Motor neuron (in vitro differentiated cells): ENCODE measurements around the gene STRN4. TPM values are rescaled to one million over a fixed set of nuclear protein-coding genes. Genes with fewer than 3 reads are reported as not detected.
"Not testable (repeated sequence)": the region's sequence is repeated elsewhere in the genome, so short reads cannot be mapped to it uniquely, and the experiment has no call there.

ENCODE experiments used
- ATAC-seq, 8 experiments: fragments of 200-7000 bp; cut with Tn5 transposase; replicated peaks in 6 of 8; 2 replicates each; pipeline ENCODE4 v1.8.0; 2021; ENCODE audit warnings: mild to moderate bottlenecking in 8 of 8, moderate library complexity in 8 of 8
- H3K27ac ChIP-seq, 2 donors: fragments of 250-450 bp; sonication (Bioruptor Pico); 2 replicates each; pipeline ENCODE4 v1.9.0; 2021; ENCODE audit warnings: antibody characterized with exemption in 2 of 2, mild to moderate bottlenecking in 2 of 2, moderate library complexity in 1 of 2
- H3K4me1 ChIP-seq, 2 donors: fragments of 250-450 bp; sonication (Bioruptor Pico); replicated peaks in 1 of 2; 2 replicates each; pipeline ENCODE4 v1.6.1; 2021; ENCODE audit warnings: antibody characterized with exemption in 2 of 2, mild to moderate bottlenecking in 2 of 2, moderate library complexity in 1 of 2
- H3K4me3 ChIP-seq, 5 donors: fragments of 250-450 bp; sonication (Bioruptor Pico); 2 replicates each; pipeline ENCODE4 v1.9.0; 2021; ENCODE audit warnings: antibody characterized with exemption in 5 of 5, mild to moderate bottlenecking in 5 of 5, moderate library complexity in 4 of 5
- WGBS, 10 experiments: fragments of 450-650 bp; shearing (Covaris generic); methylation state at CpG; one replicate each; pipeline ENCODE4 v1.0.0; 2022; 5-methylcytosine and 5-hydroxymethylcytosine counted together
- in situ Hi-C, 9 experiments: fragments of 400-800 bp; cut with MboI; loops; one replicate each; pipeline ENCODE4 v1.15.0; 2021; ENCODE audit warnings: low sequenced_read_pairs in 9 of 9, low pct_unique_long_range_greater_than_20kb in 2 of 9; ENCODE audit not compliant: unreplicated experiment in 9 of 9
- total RNA-seq, 8 experiments: library from RNA; unstranded; fragments of 300-600 nt; gene quantifications; 2 replicates each; pipeline versions ENCODE4 v1.2.3 to v1.2.4, GENCODE V29; 2022

STRN4 gene
- total RNA-seq, 8 experiments from 2014 or later = 37.2 to 94.3 (median 75.1) TPM

- Histone ChIP-seq H3K27ac (no peak overlapping the region), H3K4me3 (no peak overlapping the region), H3K4me1 (no peaks in the 10 kb centered on the region)
- in situ Hi-C loops = loop anchor here in 1 of 9 experiments (25.0 kb wide), 1 partner anchor 222 kb away; no protein-coding TSS in a partner anchor
- peak in 3 of 8 experiments; percentile 19 to 49 (median 38) for ATAC-seq
- WGBS, 10 experiments = 33 to 88% (median 80%) methylated on average over 1 to 7 of the region's 11 CpGs; no CpG with 5 or more reads in 3 of the 10 experiments
These were observed 18.6 kb upstream of the STRN4 start for GRCh38 chr19:46764817-46765291.

GRCh38 chr19:46762245-46762890 is 16.1 kb upstream of the STRN4 start:
- ATAC-seq = peak in 2 of 8 experiments; percentile 6 to 34
- Histone ChIP-seq H3K27ac (no peak overlapping the region), H3K4me1 (no peaks in the 10 kb centered on the region), H3K4me3 (no peak overlapping the region)
- 53 to 88% (median 69%) methylated on average over 2 to 6 of the region's 6 CpGs; no CpG with 5 or more reads in 6 of the 10 experiments for WGBS, 10 experiments
- in situ Hi-C loops = loop anchor here in 1 of 9 experiments (25.0 kb wide), 1 partner anchor 225 kb away; no protein-coding TSS in a partner anchor

- in situ Hi-C loops = loop anchor here in 1 of 9 experiments (25.0 kb wide), 1 partner anchor 226 kb away; no protein-coding TSS in a partner anchor
- Histone ChIP-seq H3K4me1 (no peaks in the 10 kb centered on the region), H3K4me3 (no peak overlapping the region), H3K27ac (no peak overlapping the region)
- 19 to 91% (median 75%) methylated on average over 1 to 5 of the region's 5 CpGs; no CpG with 5 or more reads in 1 of the 10 experiments for WGBS, 10 experiments
- ATAC-seq = no peak
These were observed 15.2 kb upstream of the STRN4 start for GRCh38 chr19:46761418-46761831.

GRCh38 chr19:46760897-46761296 is 14.6 kb upstream of the STRN4 start:
- in situ Hi-C loops = loop anchor here in 1 of 9 experiments (25.0 kb wide), 1 partner anchor 226 kb away; no protein-coding TSS in a partner anchor
- not testable (repeated sequence) for H3K4me1 ChIP-seq, ATAC-seq, H3K27ac ChIP-seq, H3K4me3 ChIP-seq
- WGBS, 10 experiments = 0 to 92% (median 80%) methylated on average over 1 to 2 of the region's 4 CpGs; no CpG with 5 or more reads in 5 of the 10 experiments

- H3K27ac ChIP-seq = no peak overlapping the region
- 63 to 100% (median 98%) methylated on average over 1 to 5 of the region's 5 CpGs; no CpG with 5 or more reads in 3 of the 10 experiments for WGBS, 10 experiments
- ATAC-seq = no peak
- in situ Hi-C loops = loop anchor here in 1 of 9 experiments (25.0 kb wide), 1 partner anchor 227 kb away; no protein-coding TSS in a partner anchor
- no peaks in the 10 kb centered on the region for H3K4me1 ChIP-seq
- no peak overlapping the region for H3K4me3 ChIP-seq
These were observed 14.1 kb upstream of the STRN4 start for GRCh38 chr19:46760363-46760762.

GRCh38 chr19:46759817-46760333 is 13.6 kb upstream of the STRN4 start:
- in situ Hi-C loops = loop anchor here in 3 of 9 experiments (10.0 to 25.0 kb wide), 2 partner anchors 75 to 227 kb away; no protein-coding TSS in a partner anchor

GRCh38 chr19:46759206-46759605 is 13.0 kb upstream of the STRN4 start:
- no peak for ATAC-seq
- 20 to 92% (median 83%) methylated on average over 1 to 6 of the region's 6 CpGs; no CpG with 5 or more reads in 3 of the 10 experiments for WGBS, 10 experiments
- H3K27ac ChIP-seq = no peak overlapping the region

More at GRCh38 chr19:46759817-46760333, 13.6 kb upstream of the STRN4 start:
- WGBS, 10 experiments = 0 to 100% (median 74%) methylated on average over 1 to 4 of the region's 7 CpGs; no CpG with 5 or more reads in 4 of the 10 experiments
- no peaks in the 10 kb centered on the region for H3K4me1 ChIP-seq
- no peak overlapping the region for H3K4me3 ChIP-seq
- H3K27ac ChIP-seq = no peak overlapping the region
- ATAC-seq = peak in 3 of 8 experiments; percentile 85 to 89 (median 89)

GRCh38 chr19:46756544-46756888 is 10.3 kb upstream of the STRN4 start:
- H3K4me1 ChIP-seq = no peaks in the 10 kb centered on the region
- no peak overlapping the region for H3K4me3 ChIP-seq
- no peak for ATAC-seq
- 100% methylated on average over 2 of the region's 30 CpGs; no CpG with 5 or more reads in 9 of the 10 experiments for WGBS, 10 experiments
- in situ Hi-C loops = loop anchor here in 3 of 9 experiments (10.0 to 25.0 kb wide), 2 partner anchors 78 to 231 kb away; no protein-coding TSS in a partner anchor
- H3K27ac ChIP-seq = no peak overlapping the region

More at GRCh38 chr19:46759206-46759605, 13.0 kb upstream of the STRN4 start:
- no peak overlapping the region for H3K4me3 ChIP-seq
- no peaks in the 10 kb centered on the region for H3K4me1 ChIP-seq
- in situ Hi-C loops = loop anchor here in 3 of 9 experiments (10.0 to 25.0 kb wide), 2 partner anchors 76 to 228 kb away; no protein-coding TSS in a partner anchor

GRCh38 chr19:46755853-46756543 is 9.7 kb upstream of the STRN4 start:
- ATAC-seq = peak in 3 of 8 experiments; percentile 7 to 11 (median 10)
- Histone ChIP-seq H3K27ac (no peak overlapping the region), H3K4me1 (no peaks in the 10 kb centered on the region), H3K4me3 (no peak overlapping the region)
- in situ Hi-C loops = loop anchor here in 3 of 9 experiments (10.0 to 25.0 kb wide), 2 partner anchors 79 to 231 kb away; no protein-coding TSS in a partner anchor
- WGBS, 10 experiments = 87 to 94% (median 93%) methylated on average over 3 to 19 of the region's 86 CpGs; no CpG with 5 or more reads in 7 of the 10 experiments

- Histone ChIP-seq H3K4me3 (no peak overlapping the region), H3K4me1 (no peaks in the 10 kb centered on the region), H3K27ac (no peak overlapping the region)
- in situ Hi-C loops = loop anchor here in 3 of 9 experiments (10.0 to 25.0 kb wide), 2 partner anchors 80 to 232 kb away; no protein-coding TSS in a partner anchor
- peak in 1 of 8 experiments; percentile 3 for ATAC-seq
- WGBS, 10 experiments = 63 to 100% (median 93%) methylated on average over 1 to 8 of the region's 39 CpGs; no CpG with 5 or more reads in 3 of the 10 experiments
These were observed 9.0 kb upstream of the STRN4 start for GRCh38 chr19:46755077-46755852.

GRCh38 chr19:46753420-46754155 is 7.3 kb upstream of the STRN4 start:
- in situ Hi-C loops = loop anchor here in 3 of 9 experiments (10.0 to 25.0 kb wide), 2 partner anchors 81 to 234 kb away; no protein-coding TSS in a partner anchor

More at GRCh38 chr19:46753420-46754155, 7.3 kb upstream of the STRN4 start:
- 0 to 100% (median 38%) methylated on average over 1 to 4 of the region's 4 CpGs; no CpG with 5 or more reads in 3 of the 10 experiments for WGBS, 10 experiments
- peak in 4 of 8 experiments; percentile 24 to 59 (median 54) for ATAC-seq
- H3K4me1 ChIP-seq = no peaks in the 10 kb centered on the region
- H3K27ac ChIP-seq = no peak overlapping the region
- H3K4me3 ChIP-seq = no peak overlapping the region
